Parathyroid adenoma (tissue), 2 donors: ENCODE results near the gene PCARE.

Experiments
- H2AFZ ChIP-seq: fragments of 300-600 bp; sonication (generic); one replicate; pipeline ENCODE4 v1.7.0; 2017; ENCODE audit warnings: antibody characterized with exemption, mild to moderate bottlenecking
- H3K27ac ChIP-seq: fragments of 300-600 bp; sonication (generic); one replicate; pipeline ENCODE4 v1.7.0; 2017
- H3K27me3 ChIP-seq: fragments of 300-600 bp; sonication (generic); one replicate; pipeline ENCODE4 v1.7.0; 2017; ENCODE audit warnings: low read length; ENCODE audit not compliant: control insufficient read depth, insufficient read depth
- H3K36me3 ChIP-seq: fragments of 300-600 bp; sonication (generic); one replicate; pipeline ENCODE4 v1.7.0; 2017; ENCODE audit warnings: low read length; ENCODE audit not compliant: control insufficient read depth, insufficient read depth
- H3K4me1 ChIP-seq: fragments of 300-600 bp; sonication (generic); one replicate; pipeline ENCODE4 v1.7.0; 2017; ENCODE audit warnings: control low read depth
- H3K4me2 ChIP-seq: fragments of 300-600 bp; sonication (generic); one replicate; pipeline ENCODE4 v1.7.0; 2017; ENCODE audit warnings: low read length
- H3K4me3 ChIP-seq: fragments of 300-600 bp; sonication (generic); one replicate; pipeline ENCODE4 v1.7.0; 2017; ENCODE audit warnings: low read depth, low read length
- H3K79me2 ChIP-seq: fragments of 300-600 bp; sonication (generic); one replicate; pipeline ENCODE4 v1.7.0; 2017; ENCODE audit warnings: control low read depth
- H3K9ac ChIP-seq: fragments of 300-600 bp; sonication (generic); one replicate; pipeline ENCODE4 v1.7.0; 2017; ENCODE audit warnings: mild to moderate bottlenecking
- H3K9me3 ChIP-seq: fragments of 300-600 bp; sonication (generic); one replicate; pipeline ENCODE4 v1.7.0; 2017; ENCODE audit warnings: low read length; ENCODE audit not compliant: control insufficient read depth
- CTCF ChIP-seq: fragments of 300-600 bp; sonication (generic); IDR thresholded peaks from one replicate; pipeline ENCODE4 v1.7.0; 2017; ENCODE audit warnings: antibody characterized with exemption, mild to moderate bottlenecking
- donor health status: primary hyperparathyroidism.

Gene PCARE

GRCh38 chr2:29042561-29043075, 31.7 kb downstream of the PCARE start:
- no peak overlapping the region for H2AFZ ChIP-seq
- no peak overlapping the region for H3K27ac ChIP-seq
- no peak overlapping the region for H3K4me3 ChIP-seq
- H3K36me3 ChIP-seq, result no peaks in the 10 kb centered on the region
- H3K9me3 ChIP-seq, result no peaks in the 10 kb centered on the region
- TF ChIP-seq CTCF, result no peak
- H3K79me2 ChIP-seq, result no peaks in the 10 kb centered on the region
- H3K9ac ChIP-seq, result no peak overlapping the region
- no peaks in the 10 kb centered on the region for H3K4me1 ChIP-seq
- no peak overlapping the region for H3K4me2 ChIP-seq
- H3K27me3 ChIP-seq, result no peaks in the 10 kb centered on the region

GRCh38 chr2:29041161-29041660, 33.1 kb downstream of the PCARE start:
- H3K9me3 ChIP-seq, result no peaks in the 10 kb centered on the region
- H3K27ac ChIP-seq, result no peak overlapping the region
- no peak overlapping the region for H3K4me3 ChIP-seq
- H2AFZ ChIP-seq, result no peak overlapping the region
- H3K4me1 ChIP-seq, result no peaks in the 10 kb centered on the region
- no peak overlapping the region for H3K4me2 ChIP-seq
- no peak overlapping the region for H3K9ac ChIP-seq
- no peaks in the 10 kb centered on the region for H3K79me2 ChIP-seq
- TF ChIP-seq CTCF, result no peak
- no peaks in the 10 kb centered on the region for H3K36me3 ChIP-seq
- H3K27me3 ChIP-seq, result no peaks in the 10 kb centered on the region

- Histone ChIP-seq H2AFZ (no peak overlapping the region), H3K79me2 (no peaks in the 10 kb centered on the region), H3K27me3 (no peaks in the 10 kb centered on the region), H3K4me1 (no peaks in the 10 kb centered on the region), H3K27ac (no peak overlapping the region), H3K36me3 (no peaks in the 10 kb centered on the region), H3K4me3 (no peak overlapping the region), H3K9ac (no peak overlapping the region), H3K4me2 (no peak overlapping the region), H3K9me3 (no peaks in the 10 kb centered on the region)
- TF ChIP-seq CTCF, result no peak
Measured at GRCh38 chr2:29040552-29040951, 33.8 kb downstream of the PCARE start.

DNA sequence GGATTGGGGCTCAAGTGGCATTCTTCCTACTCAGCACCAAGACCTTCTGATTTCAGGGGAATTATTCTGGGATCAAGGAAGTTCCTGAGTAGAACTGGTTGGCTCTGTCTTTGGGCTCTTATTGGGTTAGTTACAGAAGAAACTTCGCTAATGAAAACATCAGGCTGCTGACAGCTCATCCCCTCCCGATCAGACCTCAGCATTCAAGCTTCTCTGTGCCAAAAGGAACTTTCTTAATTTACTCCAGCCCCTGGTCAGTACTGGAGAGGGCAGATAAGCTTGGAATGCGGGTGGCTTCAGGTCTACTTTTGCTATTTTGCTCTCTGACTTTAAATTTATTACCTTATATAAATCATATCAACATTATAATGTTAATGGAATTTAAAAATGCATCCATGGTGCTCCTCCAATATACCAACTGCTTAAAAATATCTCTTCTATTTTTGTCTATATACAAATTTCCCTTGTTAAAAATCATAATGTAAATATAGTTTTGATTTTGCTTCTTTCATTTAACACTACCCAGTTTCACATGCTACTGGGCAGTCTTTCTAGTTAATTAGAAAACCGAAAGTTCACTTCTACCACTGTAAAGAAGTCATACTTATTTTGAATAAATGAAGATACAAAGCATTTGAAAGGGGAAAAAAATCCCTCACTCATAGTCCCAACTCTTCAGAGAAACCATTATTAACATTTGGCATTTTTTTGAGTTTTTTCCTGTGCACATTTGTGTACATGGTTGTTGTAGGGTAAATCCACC, 34.4 kb downstream of the PCARE start:
- no peak overlapping the region for H3K4me3 ChIP-seq
- H3K9me3 ChIP-seq, result no peaks in the 10 kb centered on the region
- no peak overlapping the region for H3K9ac ChIP-seq
- H3K36me3 ChIP-seq, result no peaks in the 10 kb centered on the region
- no peak overlapping the region for H3K4me2 ChIP-seq
- TF ChIP-seq CTCF, result no peak
- H2AFZ ChIP-seq, result no peak overlapping the region
- H3K27ac ChIP-seq, result no peak overlapping the region
- H3K4me1 ChIP-seq, result no peaks in the 10 kb centered on the region
- H3K79me2 ChIP-seq, result no peaks in the 10 kb centered on the region
- H3K27me3 ChIP-seq, result no peaks in the 10 kb centered on the region
